ENCODE measurements around the gene FHIT.

The FHIT gene

GRCh38 chr3:59717679-59718205 is 1533.5 kb downstream of the FHIT start:
- no peak for DNase-seq

GRCh38 chr3:59714066-59714465 is 1537.2 kb downstream of the FHIT start:
- DNase-seq: no peak

GRCh38 chr3:59710554-59710953 is 1540.7 kb downstream of the FHIT start:
- DNase-seq: no peak

GRCh38 chr3:59709702-59710553 is 1541.3 kb downstream of the FHIT start:
- no peak for DNase-seq

GRCh38 chr3:59708202-59708601 is 1543.0 kb downstream of the FHIT start:
- DNase-seq: no peak

GRCh38 chr3:59704292-59704691 is 1547.0 kb downstream of the FHIT start:
- no peak for DNase-seq

- no peak for DNase-seq
Observed at GRCh38 chr3:59699648-59700320, 1551.5 kb downstream of the FHIT start.
